ENCODE results near the gene TMEM175. TPM values are rescaled to one million over a fixed set of nuclear protein-coding genes. Genes with fewer than 3 reads are reported as not detected.
"Not testable (repeated sequence)": the region's sequence is repeated elsewhere in the genome, so short reads cannot be mapped to it uniquely, and the experiment has no call there.

The TMEM175 gene
- total RNA-seq, 1 donor from 2014 or later, result 8.5 TPM

DNA sequence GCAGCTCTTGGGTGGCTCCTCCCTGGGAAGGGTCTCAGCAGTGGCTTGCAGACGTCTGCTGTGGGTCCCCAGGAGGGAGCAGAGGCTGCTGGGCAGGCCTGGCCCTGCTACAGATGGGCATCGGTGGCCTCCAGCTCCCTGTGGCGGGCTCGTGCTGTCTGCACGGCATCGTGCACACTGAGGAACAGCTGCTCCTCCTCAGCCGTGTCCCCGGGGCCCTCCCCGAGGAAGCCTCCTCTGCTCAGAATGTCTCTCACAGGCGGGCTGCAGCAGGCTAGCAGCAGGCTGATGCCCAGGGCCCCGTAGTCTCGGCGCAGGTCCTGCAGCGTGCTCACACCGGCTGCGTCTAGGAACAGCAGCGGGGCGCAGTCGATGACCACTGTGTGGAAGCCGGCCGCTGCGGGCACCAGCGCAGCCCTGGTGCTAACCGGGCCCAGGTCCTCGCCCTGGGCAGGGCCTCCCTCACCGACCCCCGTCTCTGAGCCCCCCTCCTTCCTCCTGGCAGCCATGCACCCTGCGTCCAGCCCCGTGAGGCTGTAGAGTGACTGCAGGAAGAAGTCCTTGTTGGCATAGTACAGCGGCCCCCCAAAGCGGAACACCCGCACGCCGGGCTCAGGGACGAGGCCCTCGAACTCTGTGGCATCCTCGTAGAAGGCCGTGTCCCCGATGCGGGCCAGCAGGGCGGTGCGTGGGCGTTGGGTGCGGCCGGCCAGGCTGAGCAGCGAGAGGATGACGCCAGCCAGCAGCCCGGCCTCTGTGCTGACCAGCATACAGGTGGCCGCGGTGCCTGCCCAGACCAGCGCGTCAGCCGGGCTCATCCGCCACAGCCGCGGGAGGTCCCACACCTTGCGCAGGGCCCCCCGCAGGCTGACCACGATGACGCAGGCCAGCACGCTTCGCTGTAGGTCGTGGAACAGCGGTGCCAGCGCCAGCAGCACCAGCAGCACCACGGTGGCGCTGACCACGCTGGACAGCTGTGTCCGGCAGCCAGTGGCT, 56.8 kb downstream of the TMEM175 start:
- no peak for DNase-seq (ENCODE audit: low read depth in 2 of 2)

DNA sequence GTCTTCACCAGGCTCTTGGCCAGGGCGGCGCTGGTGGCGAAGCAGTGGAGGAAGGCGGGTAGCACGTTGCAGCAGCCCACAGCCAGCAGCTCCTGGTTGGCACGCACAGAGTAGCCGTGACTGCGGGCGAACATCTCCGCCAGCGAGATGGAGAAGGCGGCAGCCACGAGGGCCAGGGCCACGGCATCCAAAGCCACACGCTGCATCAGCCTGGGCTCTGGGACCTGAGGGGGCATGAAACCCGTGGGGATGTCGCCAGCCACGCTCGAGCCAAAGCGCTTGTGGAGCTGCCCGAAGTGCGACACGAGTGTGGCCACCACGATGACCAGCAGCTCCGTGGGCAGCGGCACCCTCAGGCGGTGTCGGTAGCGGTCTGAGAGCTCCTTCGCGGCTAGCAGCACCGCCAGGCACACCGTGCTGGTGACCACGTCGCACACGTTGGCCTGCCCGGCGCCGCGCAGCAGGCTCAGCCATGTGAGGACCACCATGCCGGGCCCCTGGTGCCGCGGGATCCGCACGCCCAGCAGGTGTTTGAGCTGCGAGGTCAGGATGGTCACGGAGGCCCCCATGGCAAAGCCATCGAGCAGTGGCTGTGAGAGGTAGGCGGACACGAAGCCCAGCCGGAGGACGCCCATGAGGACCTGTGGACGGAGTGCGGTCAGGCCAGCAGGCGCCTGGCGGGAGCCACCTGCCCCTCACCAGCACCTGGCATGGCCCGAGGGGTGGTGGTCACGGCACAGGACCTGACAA, 57.6 kb downstream of the TMEM175 start:
- DNase-seq (ENCODE audit: low read depth in 2 of 2), result no peak

DNA sequence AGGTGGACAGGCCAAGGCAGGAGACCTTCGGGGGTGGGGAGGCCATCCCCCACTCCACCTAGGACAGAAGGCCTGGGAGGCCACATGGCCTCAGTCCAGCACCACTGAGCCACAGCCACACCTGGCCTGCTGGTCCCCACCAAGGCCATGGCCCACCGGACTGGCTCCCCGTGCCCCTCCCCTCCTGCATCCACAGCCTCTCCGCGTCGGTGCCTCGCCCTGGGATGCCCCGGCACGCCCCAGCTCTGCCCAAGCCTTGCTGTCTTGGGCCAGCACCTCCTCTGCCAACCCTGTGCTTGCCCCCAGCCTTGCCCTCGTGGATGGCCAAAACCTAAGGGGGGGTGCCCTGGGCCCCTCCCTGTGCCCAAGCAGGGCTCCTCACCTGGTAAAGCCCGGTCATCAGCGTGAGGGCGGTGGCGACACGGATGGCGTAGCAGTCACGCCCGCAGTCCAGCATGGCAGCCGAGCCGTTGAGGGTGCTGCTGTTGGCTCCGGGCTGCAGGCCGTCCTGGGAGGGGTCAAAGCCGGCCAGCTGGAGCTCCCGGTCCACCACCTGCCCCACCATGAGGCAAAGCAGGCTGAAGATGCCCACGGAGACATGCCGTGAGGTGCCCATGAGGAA, 58.6 kb downstream of the TMEM175 start:
- no peak for DNase-seq (ENCODE audit: low read depth in 2 of 2)

DNA sequence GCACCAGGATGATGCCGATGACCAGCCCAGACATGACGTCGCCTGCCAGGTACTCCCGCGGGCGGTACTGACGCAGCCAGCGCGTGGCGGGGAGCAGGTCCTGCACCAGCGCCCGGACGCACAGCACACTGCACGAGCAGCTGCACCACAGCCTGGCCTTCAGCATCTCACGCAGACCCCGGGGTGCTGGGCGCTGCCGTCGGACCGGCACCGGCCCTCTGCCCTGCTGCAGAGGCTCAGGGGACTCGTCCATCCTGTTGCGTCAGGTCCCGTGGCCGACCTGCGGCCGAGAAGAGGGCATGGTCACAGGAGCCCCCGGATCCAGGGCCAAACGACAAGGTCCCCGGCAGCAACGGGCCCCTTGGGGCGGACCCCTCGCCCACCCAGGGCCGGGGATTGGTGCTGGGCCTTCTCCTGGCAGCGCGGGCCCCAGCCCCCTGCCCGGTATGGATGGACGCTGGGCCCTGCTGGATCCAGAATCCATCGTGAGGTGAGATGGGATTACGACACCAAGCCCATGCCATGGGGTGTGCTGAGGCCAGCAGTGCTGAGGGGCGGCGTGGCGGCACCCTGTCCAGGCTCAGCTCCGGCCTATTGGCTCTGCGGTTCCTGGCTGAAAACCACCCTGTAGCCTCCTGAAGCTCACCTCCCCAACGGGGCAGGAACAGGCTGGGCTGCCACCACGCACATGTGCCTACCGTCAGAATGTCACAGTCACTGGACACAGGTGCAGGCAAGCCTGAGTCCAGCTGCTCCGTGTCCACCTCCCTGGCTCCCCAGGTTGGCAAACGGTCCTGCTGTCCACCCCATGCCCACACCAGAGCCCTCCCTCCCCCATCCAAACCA, 59.4 kb downstream of the TMEM175 start:
- no peak for DNase-seq (ENCODE audit: low read depth in 2 of 2)

DNA sequence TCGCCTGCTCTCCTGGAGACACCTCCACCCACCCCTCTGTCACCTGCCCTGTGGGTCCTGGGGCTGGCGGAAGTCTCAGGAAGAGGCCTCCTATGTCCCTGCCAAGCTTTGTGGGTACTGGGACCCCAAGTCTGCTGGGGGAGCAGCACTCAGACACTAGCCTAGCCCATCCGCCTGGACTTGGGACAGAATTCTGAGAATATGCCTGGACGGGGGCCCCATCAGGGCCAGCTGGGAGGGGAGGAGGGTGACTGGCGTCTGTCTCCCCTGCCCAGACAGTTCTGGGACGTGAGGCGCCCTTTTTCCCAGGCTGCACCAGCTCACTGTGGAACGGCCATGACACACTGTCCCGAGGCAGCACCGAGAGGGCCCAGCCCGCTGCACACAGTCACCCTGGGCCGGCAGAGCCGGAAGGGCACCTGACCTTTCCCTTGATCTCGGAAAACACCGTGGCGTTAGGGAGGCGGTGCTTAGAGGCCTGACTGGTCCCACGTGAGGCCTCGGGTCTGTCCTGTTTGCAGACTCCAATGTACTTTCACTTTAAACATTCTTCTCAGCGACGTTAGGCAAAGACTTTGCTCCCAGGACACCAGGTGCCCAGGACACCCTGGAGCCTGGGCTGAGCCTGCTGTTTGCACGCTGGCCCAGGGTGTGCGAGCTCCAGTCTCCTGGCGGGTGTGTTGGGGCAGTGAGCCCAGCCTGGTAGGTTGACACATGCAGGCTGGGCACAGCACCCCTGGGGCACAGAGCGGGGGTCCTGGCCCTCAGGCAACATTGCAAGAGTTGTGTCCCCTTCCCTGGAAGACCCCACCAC, 60.2 kb downstream of the TMEM175 start:
- peak; percentile 90 to 96 for DNase-seq (ENCODE audit: low read depth in 2 of 2)

DNA sequence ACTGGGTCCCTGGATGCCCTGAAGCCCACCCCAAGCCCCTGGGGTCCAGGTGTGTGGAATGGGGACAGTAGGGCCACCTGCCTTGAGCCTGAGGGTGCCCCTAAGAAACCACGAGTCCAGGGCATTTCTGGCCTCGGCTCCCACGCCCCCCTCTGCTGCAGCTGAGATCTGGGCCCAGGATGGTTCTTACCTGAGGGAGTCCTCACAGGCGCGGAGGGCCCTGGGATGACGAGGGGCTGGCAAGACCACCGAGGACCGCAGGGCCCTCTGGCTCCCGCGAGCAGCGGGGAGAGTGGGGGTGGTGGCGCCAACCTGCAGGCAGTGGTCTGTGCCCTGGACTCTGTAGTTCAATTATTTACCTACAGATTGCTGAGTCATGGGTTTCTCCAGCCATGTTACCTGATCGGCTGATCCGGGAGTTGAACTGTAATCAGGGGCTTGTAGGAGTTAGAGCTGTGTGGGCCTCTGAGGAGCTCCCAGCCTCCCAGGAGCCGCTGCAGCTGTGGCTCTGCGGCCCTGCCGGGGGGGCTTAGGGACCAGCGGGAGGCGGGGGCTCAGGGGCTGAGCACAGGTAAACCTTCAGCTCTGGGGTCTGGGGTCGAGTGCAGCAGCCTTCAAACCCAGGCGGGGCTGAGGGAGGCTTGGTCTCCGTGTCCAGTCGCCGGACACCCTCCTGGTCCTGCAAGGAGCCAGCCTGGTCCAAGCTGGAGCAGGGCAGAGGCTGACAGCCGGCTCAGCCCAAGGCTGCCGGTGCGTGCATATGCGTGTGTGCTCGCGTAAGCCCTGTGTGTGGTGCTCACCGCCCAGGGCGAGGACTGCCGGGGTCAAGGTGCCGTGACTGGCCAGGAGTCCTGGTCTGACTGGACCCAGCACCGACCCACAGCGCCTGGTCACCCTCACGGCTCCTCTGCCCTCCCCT, 61.1 kb downstream of the TMEM175 start, which contains the start of gene SLC26A1:
Gene SLC26A1 (minus strand): TSS at position 294 of the 919 bp plus-strand sequence. CDS start 1,701 bp downstream, outside the sequence.
- no peak for DNase-seq (ENCODE audit: low read depth in 2 of 2)

- DNase-seq (ENCODE audit: low read depth in 2 of 2), result no peak
These were observed 63.2 kb downstream of the TMEM175 start for GRCh38 chr4:995311-996026.

DNA sequence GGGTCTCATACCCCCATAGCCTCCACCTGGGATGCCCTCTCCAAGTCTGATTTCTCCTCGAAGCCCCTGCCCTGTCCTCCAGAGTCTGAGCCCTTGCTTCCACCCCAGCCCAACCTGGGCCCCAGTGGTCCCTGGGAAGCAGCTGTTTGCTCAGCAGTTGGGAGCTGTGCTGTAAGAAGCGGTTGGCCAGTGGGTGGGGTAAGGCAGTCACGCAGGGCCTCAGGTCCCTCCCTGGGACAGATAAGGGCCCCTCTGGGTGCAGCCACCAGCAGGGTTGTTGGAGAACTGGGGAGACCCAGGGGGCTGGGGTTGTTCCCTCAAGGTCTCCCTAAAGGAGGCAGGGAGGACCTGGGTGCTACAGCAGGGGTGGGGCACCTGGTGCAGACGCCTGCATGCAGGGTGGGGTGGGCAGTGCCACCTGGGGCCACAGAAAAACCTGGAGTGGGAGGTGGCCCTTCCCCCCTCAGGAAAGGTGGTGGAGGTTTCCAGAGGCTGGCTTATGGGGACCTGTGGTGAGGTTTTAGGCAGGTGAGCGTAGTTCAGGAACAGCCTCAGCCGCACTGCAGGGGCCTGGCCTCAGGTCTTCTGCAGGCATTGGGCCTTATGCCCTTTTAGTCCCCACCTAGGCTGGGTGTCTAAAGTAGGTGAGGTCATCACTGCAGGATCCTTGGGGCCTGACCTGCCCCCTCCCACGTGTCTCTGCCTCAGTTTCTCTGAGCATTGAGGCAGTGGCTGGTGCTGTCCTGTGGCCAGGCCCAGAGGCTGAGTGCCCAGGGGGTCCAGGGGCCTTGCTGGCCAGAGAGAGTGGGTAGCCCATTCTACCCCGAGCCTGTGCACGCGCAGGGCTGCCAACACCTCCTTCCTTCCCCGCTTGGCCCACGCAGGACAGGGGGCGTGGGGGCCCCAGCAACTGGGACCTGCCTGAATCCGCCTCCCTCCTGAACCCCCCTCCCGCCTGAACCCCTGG, 64.1 kb downstream of the TMEM175 start:
- no peak for DNase-seq (ENCODE audit: low read depth in 2 of 2)

- DNase-seq (ENCODE audit: low read depth in 2 of 2), result no peak
These were observed 64.7 kb downstream of the TMEM175 start for GRCh38 chr4:996997-997374.

DNA sequence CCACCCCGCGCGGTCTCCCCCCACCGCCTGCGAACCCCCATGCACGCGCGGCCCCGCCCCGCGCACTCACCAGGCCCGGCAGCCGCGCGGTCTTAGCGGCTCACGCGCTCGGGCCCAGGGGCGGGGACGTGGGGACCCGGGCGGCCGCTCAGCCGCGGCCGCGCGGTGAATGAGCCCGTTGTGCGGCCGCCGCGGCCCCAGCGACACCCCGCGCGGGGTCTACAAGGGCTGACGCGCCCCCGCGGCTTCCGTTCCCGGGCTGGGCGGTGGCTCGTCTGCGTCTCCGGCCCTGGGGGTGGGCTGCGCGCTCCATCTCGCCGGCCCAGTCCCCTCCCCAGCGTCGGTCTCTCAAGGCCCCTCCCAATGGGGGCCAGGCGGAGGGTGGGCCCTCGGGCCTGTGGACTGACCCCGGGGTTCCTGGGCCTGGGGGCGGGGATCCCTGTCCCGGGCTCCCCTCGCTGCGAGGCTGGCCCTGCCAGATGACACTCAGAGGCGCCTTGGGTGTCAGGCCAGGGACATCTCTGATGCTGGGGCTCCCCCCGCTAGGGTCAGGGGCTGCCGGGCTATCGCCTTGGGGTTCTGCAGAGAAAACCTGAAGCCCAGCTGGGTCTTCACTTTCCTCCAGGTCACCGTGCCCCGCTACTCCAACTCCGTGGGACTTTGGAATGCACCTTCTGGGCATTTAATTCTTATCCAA, 65.3 kb downstream of the TMEM175 start:
- DNase-seq (ENCODE audit: low read depth in 2 of 2), result peak in 1 of 2 donors; percentile 46

DNA sequence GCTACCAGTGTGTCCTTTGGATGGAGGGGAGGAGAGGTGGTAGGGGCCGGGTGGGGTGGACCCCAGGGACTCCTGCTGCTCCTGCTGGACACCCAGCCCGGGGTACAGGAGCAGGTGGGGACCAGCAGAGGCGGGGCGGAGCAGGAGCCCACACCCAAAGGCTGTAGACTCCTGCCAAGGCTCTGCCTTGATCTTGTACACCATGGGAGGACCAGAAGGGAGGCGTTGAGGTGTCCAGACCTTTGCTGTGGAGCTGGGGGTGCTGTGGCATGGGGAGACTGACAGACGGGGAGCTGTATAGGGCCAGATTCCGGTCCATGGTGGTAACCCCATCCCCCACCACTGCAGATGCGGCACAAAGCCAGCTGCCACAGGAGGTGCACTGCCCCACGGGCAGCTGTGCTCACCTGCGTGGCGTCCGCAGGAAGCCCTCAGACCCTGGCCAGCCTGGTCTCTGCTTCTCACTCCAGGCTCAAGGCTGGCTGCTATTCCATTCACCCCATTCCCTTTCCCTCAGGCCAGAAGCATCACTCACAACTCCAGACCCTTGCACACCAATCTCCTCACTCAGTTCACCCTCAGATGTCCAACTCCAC, 65.9 kb downstream of the TMEM175 start:
- no peak for DNase-seq (ENCODE audit: low read depth in 2 of 2)

GRCh38 chr4:999240-999863, 67.1 kb downstream of the TMEM175 start:
- not testable (repeated sequence) for DNase-seq (ENCODE audit: low read depth in 2 of 2)

GRCh38 chr4:999882-1000425, 67.7 kb downstream of the TMEM175 start:
- DNase-seq (ENCODE audit: low read depth in 2 of 2), result no peak

DNA sequence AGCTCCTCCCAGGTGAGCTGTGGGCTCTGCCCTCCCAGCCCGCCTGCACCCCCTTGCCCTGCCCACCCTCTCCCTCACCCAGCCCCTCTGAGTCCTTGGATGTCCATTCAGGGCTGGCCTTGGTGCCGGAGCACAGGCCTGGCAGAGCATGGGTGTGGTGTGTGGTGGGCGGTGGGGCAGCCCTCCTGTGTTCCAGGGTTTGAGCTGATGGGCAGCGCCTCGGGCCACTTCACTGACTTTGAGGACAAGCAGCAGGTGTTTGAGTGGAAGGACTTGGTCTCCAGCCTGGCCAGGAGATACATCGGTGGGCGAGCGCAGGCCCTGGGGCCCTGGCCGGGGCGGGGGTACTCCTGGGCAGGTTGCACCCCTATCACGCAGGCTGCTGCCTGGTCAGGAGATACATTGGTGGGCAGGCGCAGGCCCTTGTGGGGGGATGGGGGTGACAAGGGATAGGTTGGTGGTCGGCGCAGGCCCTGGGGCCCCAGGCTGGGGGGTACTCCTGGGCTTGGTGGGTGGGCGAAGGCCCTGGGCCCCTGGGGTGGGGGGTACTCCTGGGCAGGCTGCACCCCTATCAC, 68.5 kb downstream of the TMEM175 start:
- no peak for DNase-seq (ENCODE audit: low read depth in 2 of 2)

GRCh38 chr4:1001561-1002130, 69.4 kb downstream of the TMEM175 start:
- no peak for DNase-seq (ENCODE audit: low read depth in 2 of 2)

Data from lung microvascular endothelial cell (primary cell).